ENCODE data around the gene AMFR. TPM values are rescaled to one million over a fixed set of nuclear protein-coding genes. Genes with fewer than 3 reads are reported as not detected.

AMFR gene
- total and polyA plus RNA-seq, 2 of the 8 experiments (the other 6 are each of a cell fraction or from before 2014, with no cell fraction given): 18.6 to 21.7 TPM

DNA sequence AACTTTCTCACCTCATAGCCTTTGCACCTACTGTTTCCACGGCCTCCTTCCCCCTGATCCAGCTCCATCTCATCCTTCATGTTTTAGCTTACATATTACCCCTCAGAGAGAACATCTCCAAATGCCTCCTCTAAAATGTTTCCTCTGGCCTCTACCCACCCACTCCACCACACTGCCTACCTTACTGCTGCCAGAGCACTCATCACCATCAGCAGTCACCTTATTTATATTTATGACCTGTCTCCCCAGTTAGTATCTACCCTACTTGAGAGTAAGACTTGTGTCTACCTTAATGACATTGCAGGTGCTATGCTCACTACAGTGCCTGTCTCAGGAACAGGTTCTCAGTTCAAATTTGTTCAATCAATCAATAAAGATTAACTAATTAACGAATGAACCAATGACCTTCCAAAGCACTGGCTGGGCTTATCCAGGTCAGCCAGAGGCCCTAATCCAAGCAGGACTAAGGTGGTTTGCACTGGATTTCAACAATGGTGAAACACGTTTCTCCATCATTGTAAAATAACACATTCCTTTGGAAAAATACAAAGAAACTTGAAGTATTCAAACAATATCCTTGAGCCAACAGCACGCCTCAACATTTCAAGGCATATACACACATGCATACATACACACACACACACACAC is 41.1 kb downstream of the AMFR start:
- Histone ChIP-seq H3K4me1 (replicated peaks in 1 of 4; ENCODE audit: control insufficient read depth in 3 of 4, insufficient read depth in 4 of 4, low read length in 3 of 4) (no peaks in the 10 kb centered on the region), H2AFZ (ENCODE audit: low read length) (no peak overlapping the region), H3K79me2 (ENCODE audit: control insufficient read depth in 1 of 2, insufficient read depth in 2 of 2, low read length in 2 of 2) (no peaks in the 10 kb centered on the region), H2BK15ac (ENCODE audit: low read length) (no peak overlapping the region), H4K91ac (replicated peaks; ENCODE audit: insufficient read length, low read length) (no peak overlapping the region), H3K4me2 (ENCODE audit: insufficient read depth in 1 of 2, low read depth in 2 of 2, low read length in 2 of 2) (no peak overlapping the region), H3K9ac (replicated peaks in 1 of 4; ENCODE audit: extremely low read depth in 1 of 4, low read depth in 3 of 4, low read length in 3 of 4) (no peak overlapping the region), H2BK120ac (replicated peaks; ENCODE audit: low read depth, low read length) (no peak overlapping the region), H2BK20ac (ENCODE audit: low read length) (no peak overlapping the region), H3K23me2 (ENCODE audit: low read depth, low read length) (no peaks in the 10 kb centered on the region), H2BK5ac (ENCODE audit: low read depth, low read length) (no peak overlapping the region), H3K18ac (ENCODE audit: extremely low read depth, low read length) (no peak overlapping the region), H2AK5ac (ENCODE audit: low read depth, low read length) (no peak overlapping the region), H3K4me3 (ENCODE audit: extremely low read depth in 1 of 4, insufficient read depth in 2 of 4, low read depth in 3 of 4, low read length in 4 of 4) (no peak overlapping the region), H3K79me1 (ENCODE audit: low read depth, low read length) (no peaks in the 10 kb centered on the region), H3K27ac (ENCODE audit: low read depth, low read length) (no peak overlapping the region), H4K20me1 (replicated peaks in 1 of 2; ENCODE audit: control insufficient read depth in 1 of 2, insufficient read depth in 2 of 2, low read length in 2 of 2) (no peaks in the 10 kb centered on the region), H3K56ac (replicated peaks; ENCODE audit: insufficient read length, low read depth, low read length) (no peak overlapping the region), H3K27me3 (replicated peaks in 1 of 4; ENCODE audit: control insufficient read depth in 3 of 4, extremely low read depth in 1 of 4, insufficient read depth in 3 of 4, low read length in 3 of 4) (no peaks in the 10 kb centered on the region), H3K14ac (ENCODE audit: insufficient read length) (no peak overlapping the region), H3K36me3 (ENCODE audit: control insufficient read depth in 2 of 4, insufficient read depth in 4 of 4, low read length in 3 of 4) (peaks cover 0 to 23% (median 11%) of the 10 kb centered on the region in 4 experiments; a peak in 4 of 8 replicates), H4K8ac (ENCODE audit: extremely low read depth, insufficient read depth, low read length) (no peak overlapping the region), H2BK12ac (ENCODE audit: low read depth, low read length) (no peak overlapping the region), H4K5ac (ENCODE audit: insufficient read length, low read depth, low read length) (no peak overlapping the region), H3K23ac (ENCODE audit: insufficient read length) (no peak overlapping the region), H3K4ac (replicated peaks; ENCODE audit: insufficient read length, low read depth, low read length) (no peak overlapping the region), H3K9me3 (ENCODE audit: insufficient read depth in 2 of 2, low read depth in 1 of 2, low read length in 1 of 2) (peaks cover 9 to 20% of the 10 kb centered on the region in 2 experiments)
- POLR2A ChIA-PET (ENCODE audit: partially characterized antibody): interaction anchor here (0.6 kb wide), 1 partner anchor 99 kb away, joined by 4 read pairs; no protein-coding TSS in a partner anchor
- 93% methylated on average over 4 of the region's 4 CpGs; no CpG with 5 or more reads in 1 of the 2 experiments for WGBS, 2 experiments (ENCODE audit: extremely low coverage in 1 of 2, insufficient coverage in 1 of 2, insufficient read length in 1 of 2, insufficient replicate concordance in 2 of 2, low coverage in 1 of 2, low lambda C conversion rate in 2 of 2, missing lambda C conversion rate in 1 of 2)
- DNase-seq (ENCODE audit: low read depth in 1 of 2, low spot score in 2 of 2) (no peak), FAIRE-seq (no peak)
- CTCF ChIA-PET (ENCODE audit: partially characterized antibody): interaction anchor here (1.8 kb wide), 1 partner anchor 17 kb away, joined by 8 read pairs; no protein-coding TSS in a partner anchor
- TF ChIP-seq CBX8 (IDR thresholded peaks at IDR 0.05; ENCODE audit: borderline replicate concordance, low read depth, low read length): no peak
- TF ChIP-seq GTF2F1 (IDR thresholded peaks at IDR 0.05; ENCODE audit: borderline replicate concordance, low read depth, low read length): no peak
- TF ChIP-seq SRF (IDR thresholded peaks at IDR 0.05; ENCODE audit: low read depth, low read length): no peak
- no peak for TF ChIP-seq SIN3A (conservative IDR thresholded peaks at IDR 0.05 in 1 of 2, IDR thresholded peaks at IDR 0.05 in 1 of 2; ENCODE audit: low read depth in 1 of 2, low read length in 2 of 2)
- TF ChIP-seq CHD1 (IDR thresholded peaks at IDR 0.05; ENCODE audit: low read depth, low read length): no peak
- TF ChIP-seq KDM1A (IDR thresholded peaks at IDR 0.05; ENCODE audit: borderline replicate concordance, low read length): no peak
- TF ChIP-seq, protein P1, sequence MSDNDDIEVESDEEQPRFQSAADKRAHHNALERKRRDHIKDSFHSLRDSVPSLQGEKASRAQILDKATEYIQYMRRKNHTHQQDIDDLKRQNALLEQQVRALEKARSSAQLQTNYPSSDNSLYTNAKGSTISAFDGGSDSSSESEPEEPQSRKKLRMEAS (IDR thresholded peaks at IDR 0.05): no peak
- TF ChIP-seq KDM4A (IDR thresholded peaks at IDR 0.05; ENCODE audit: low read depth, low read length, severe bottlenecking): no peak
- TF ChIP-seq, protein P2, sequence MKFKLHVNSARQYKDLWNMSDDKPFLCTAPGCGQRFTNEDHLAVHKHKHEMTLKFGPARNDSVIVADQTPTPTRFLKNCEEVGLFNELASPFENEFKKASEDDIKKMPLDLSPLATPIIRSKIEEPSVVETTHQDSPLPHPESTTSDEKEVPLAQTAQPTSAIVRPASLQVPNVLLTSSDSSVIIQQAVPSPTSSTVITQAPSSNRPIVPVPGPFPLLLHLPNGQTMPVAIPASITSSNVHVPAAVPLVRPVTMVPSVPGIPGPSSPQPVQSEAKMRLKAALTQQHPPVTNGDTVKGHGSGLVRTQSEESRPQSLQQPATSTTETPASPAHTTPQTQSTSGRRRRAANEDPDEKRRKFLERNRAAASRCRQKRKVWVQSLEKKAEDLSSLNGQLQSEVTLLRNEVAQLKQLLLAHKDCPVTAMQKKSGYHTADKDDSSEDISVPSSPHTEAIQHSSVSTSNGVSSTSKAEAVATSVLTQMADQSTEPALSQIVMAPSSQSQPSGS (IDR thresholded peaks at IDR 0.05; ENCODE audit: low read length): no peak
- TF ChIP-seq TEAD4 (IDR thresholded peaks at IDR 0.05; ENCODE audit: low read depth, low read length): no peak
